SH-SY5Y (cell line): ENCODE measurements around the gene COTL1.

Source experiments
- GATA2 ChIP-seq: IDR thresholded peaks from 2 replicates; pipeline ENCODE4 v1.6.1; 2011; ENCODE audit warnings: mild to moderate bottlenecking, low read depth, low read length
- GATA3 ChIP-seq: IDR thresholded peaks from 2 replicates; pipeline ENCODE4 v1.6.1; 2011; ENCODE audit warnings: low read depth, mild to moderate bottlenecking, low read length, moderate library complexity

GRCh38 chr16:84581158-84581557 is 36.7 kb downstream of the COTL1 start:
- TF ChIP-seq GATA3 (no peak), GATA2 (no peak)
